H9 (cell line): ENCODE data around the gene DPP6. TPM values are rescaled to one million over a fixed set of nuclear protein-coding genes. Genes with fewer than 3 reads are reported as not detected.

Experiments used
- DNase-seq: peaks from one replicate; pipeline ENCODE4 v3.0.0-alpha.2; 2017
- H2AFZ ChIP-seq: one replicate; pipeline ENCODE4 v1.6.1; 2013; ENCODE audit warnings: mild to moderate bottlenecking, low read length, control low read depth, moderate library complexity
- H2AK5ac ChIP-seq: 2 replicates; pipeline ENCODE4 v1.6.1; 2013; ENCODE audit warnings: low read length, control low read depth, mixed read lengths; ENCODE audit not compliant: insufficient read length
- H2BK120ac ChIP-seq: one replicate; pipeline ENCODE4 v1.6.1; 2013; ENCODE audit warnings: low read depth, mild to moderate bottlenecking, low read length, control low read depth, inconsistent platforms; ENCODE audit not compliant: poor library complexity, severe bottlenecking
- H2BK12ac ChIP-seq: 2 replicates; pipeline ENCODE4 v1.6.1; 2013; ENCODE audit warnings: low read length, control low read depth, mixed read lengths, low read depth; ENCODE audit not compliant: insufficient read length
- H2BK15ac ChIP-seq: 2 replicates; pipeline ENCODE4 v1.6.1; 2013; ENCODE audit warnings: low read depth, low read length, control low read depth
- H2BK20ac ChIP-seq: one replicate; pipeline ENCODE4 v1.6.1; 2013; ENCODE audit warnings: low read depth, mild to moderate bottlenecking, low read length, control low read depth, inconsistent platforms; ENCODE audit not compliant: poor library complexity, severe bottlenecking
- H2BK5ac ChIP-seq: 2 replicates; pipeline ENCODE4 v1.6.1; 2013; ENCODE audit warnings: low read length, control low read depth, mixed read lengths; ENCODE audit not compliant: insufficient read length
- H3K14ac ChIP-seq: 2 replicates; pipeline ENCODE4 v1.6.1; 2013; ENCODE audit warnings: low read length, control low read depth; ENCODE audit not compliant: insufficient read depth
- H3K18ac ChIP-seq: 2 replicates; pipeline ENCODE4 v1.6.1; 2013; ENCODE audit warnings: low read depth, mild to moderate bottlenecking, mixed read lengths, low read length, control low read depth; ENCODE audit not compliant: insufficient read length
- H3K23ac ChIP-seq: 2 replicates; pipeline ENCODE4 v1.6.1; 2013; ENCODE audit warnings: low read length, control low read depth, mixed read lengths, low read depth; ENCODE audit not compliant: insufficient read length
- H3K23me2 ChIP-seq: 2 replicates; pipeline ENCODE4 v1.6.1; 2013; ENCODE audit warnings: low read depth, mild to moderate bottlenecking, mixed read lengths, low read length, control low read depth; ENCODE audit not compliant: insufficient read length, poor library complexity, severe bottlenecking
- H3K27ac ChIP-seq: 2 replicates; pipeline ENCODE4 v1.5.1; 2013; ENCODE audit warnings: low read length, control low read depth, mixed read lengths, low read depth; ENCODE audit not compliant: insufficient read length
- H3K27me3 ChIP-seq: 2 replicates; pipeline ENCODE4 v1.6.1; 2013; ENCODE audit warnings: low read length, control low read depth, inconsistent platforms; ENCODE audit not compliant: insufficient read depth
- H3K4ac ChIP-seq: 2 replicates; pipeline ENCODE4 v1.6.1; 2013; ENCODE audit warnings: low read depth, mild to moderate bottlenecking, control low read depth, inconsistent platforms, low read length, moderate library complexity
- H3K4me1 ChIP-seq: 2 replicates; pipeline ENCODE4 v1.6.1; 2013; ENCODE audit warnings: low read length, control low read depth, inconsistent platforms; ENCODE audit not compliant: insufficient read depth
- H3K4me2 ChIP-seq: 2 replicates; pipeline ENCODE4 v1.6.1; 2013; ENCODE audit warnings: low read length, control low read depth, mixed read lengths; ENCODE audit not compliant: insufficient read length, insufficient read depth
- H3K56ac ChIP-seq: 2 replicates; pipeline ENCODE4 v1.6.1; 2013; ENCODE audit warnings: low read depth, mild to moderate bottlenecking, mixed read lengths, low read length, control low read depth; ENCODE audit not compliant: insufficient read length
- H3K79me1 ChIP-seq: 2 replicates; pipeline ENCODE4 v1.6.1; 2013; ENCODE audit warnings: low read depth, mild to moderate bottlenecking, moderate library complexity, low read length, control low read depth, inconsistent platforms; ENCODE audit not compliant: insufficient read depth, poor library complexity, severe bottlenecking
- H3K79me2 ChIP-seq: 2 replicates; pipeline ENCODE4 v1.6.1; 2013; ENCODE audit warnings: low read length, control low read depth, inconsistent platforms; ENCODE audit not compliant: insufficient read depth
- H3K9ac ChIP-seq: 2 replicates; pipeline ENCODE4 v1.6.1; 2013; ENCODE audit warnings: low read length, control low read depth, mixed read lengths; ENCODE audit not compliant: insufficient read length; ENCODE audit errors: extremely low read depth
- H3K9me3 ChIP-seq: one replicate; pipeline ENCODE4 v1.6.1; 2013; ENCODE audit warnings: low read depth, low read length, inconsistent platforms; ENCODE audit not compliant: control insufficient read depth
- H3T11ph ChIP-seq: one replicate; pipeline ENCODE4 v1.6.1; 2013; ENCODE audit warnings: mild to moderate bottlenecking, low read length, control low read depth, inconsistent platforms
- H4K20me1 ChIP-seq: one replicate; pipeline ENCODE4 v1.6.1; 2013; ENCODE audit not compliant: control insufficient read depth, insufficient read length, insufficient read depth
- H4K5ac ChIP-seq: 2 replicates; pipeline ENCODE4 v1.6.1; 2013; ENCODE audit warnings: low read depth, mild to moderate bottlenecking, mixed read lengths, low read length, control low read depth; ENCODE audit not compliant: insufficient read length
- H4K8ac ChIP-seq: replicated peaks from 2 replicates; pipeline ENCODE4 v1.6.1; 2013; ENCODE audit warnings: low read length, control low read depth, mixed read lengths, low read depth; ENCODE audit not compliant: insufficient read length
- H4K91ac ChIP-seq: 2 replicates; pipeline ENCODE4 v1.6.1; 2013; ENCODE audit warnings: low read depth, mild to moderate bottlenecking, moderate library complexity, mixed read lengths, low read length, control low read depth; ENCODE audit not compliant: insufficient read length
- H3K27ac Mint-ChIP-seq, 3 experiments: 2 replicates in 2 of 3; 3 replicates in 1 of 3; pipeline ENCODE4 v1.8.0; 2020 to 2021; ENCODE audit warnings: mixed read lengths in 3 of 3, mild to moderate bottlenecking in 1 of 3, moderate library complexity in 1 of 3
- H3K27me3 Mint-ChIP-seq: 2 replicates; pipeline ENCODE4 v1.8.0; 2021; ENCODE audit warnings: low read depth, mild to moderate bottlenecking, moderate library complexity, mixed read lengths
- H3K36me3 Mint-ChIP-seq, 3 experiments: 2 replicates in 2 of 3; 3 replicates in 1 of 3; pipeline ENCODE4 v1.8.0; 2020 to 2021; ENCODE audit warnings: low read depth in 3 of 3, mixed read lengths in 3 of 3; ENCODE audit not compliant: insufficient read depth in 1 of 3
- H3K4me1 Mint-ChIP-seq, 2 experiments: 2 replicates each; pipeline ENCODE4 v1.8.0; 2020; ENCODE audit warnings: mixed read lengths in 2 of 2
- H3K4me3 Mint-ChIP-seq, 2 experiments: 2 replicates in 1 of 2; 3 replicates in 1 of 2; pipeline ENCODE4 v1.8.0; 2020 to 2021; ENCODE audit warnings: mild to moderate bottlenecking in 2 of 2, mixed read lengths in 2 of 2, moderate library complexity in 1 of 2
- H3K9me3 Mint-ChIP-seq, 2 experiments: 2 replicates in 1 of 2; 3 replicates in 1 of 2; pipeline ENCODE4 v1.8.0; 2020; ENCODE audit warnings: mild to moderate bottlenecking in 2 of 2, mixed read lengths in 2 of 2, moderate library complexity in 1 of 2
- CTCF ChIP-seq: fragments of 200-600 bp; sonication (generic); conservative IDR thresholded peaks from 3 replicates; pipeline ENCODE4 v1.8.0; 2021; ENCODE audit warnings: antibody characterized with exemption, mild to moderate bottlenecking
- WGBS: extraction: QIAGEN DNeasy Blood & Tissue Kit; methylation state at CpG from one replicate; pipeline ENCODE4 v1.1.7; 2013; ENCODE audit warnings: missing lambda C conversion rate, low lambda C conversion rate, mixed read lengths; ENCODE audit not compliant: insufficient read length; ENCODE audit errors: extremely low coverage; 5-methylcytosine and 5-hydroxymethylcytosine counted together
- total RNA-seq: library from RNA; stranded (reverse); gene quantifications from 2 replicates; pipeline ENCODE4 v1.2.1, GENCODE V29; 2021

The DPP6 gene
- total RNA-seq, 1 experiment from 2014 or later, result 4.5 TPM

DNA sequence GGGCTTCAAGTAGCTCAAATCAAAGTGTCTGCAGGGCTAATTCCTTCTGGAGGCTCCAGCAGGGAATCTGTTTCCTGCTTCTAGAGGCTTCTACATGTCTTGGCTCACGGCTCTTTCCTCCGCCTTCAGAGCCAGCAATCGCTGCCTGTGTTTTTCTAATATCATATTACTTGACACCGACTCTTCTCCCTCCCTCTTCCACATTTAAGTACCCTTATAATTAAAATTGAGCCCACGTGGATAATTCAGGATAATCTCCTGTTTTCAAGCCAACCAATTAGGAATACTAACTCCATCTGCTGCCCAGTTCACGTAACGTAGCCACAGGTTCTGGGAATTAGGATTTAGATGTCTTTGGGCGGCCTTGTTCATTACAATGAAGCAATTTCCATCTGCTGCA, 372.2 kb downstream of the DPP6 start:
- Histone ChIP-seq H2BK120ac (no peak overlapping the region), H3K4me1 (no peaks in the 10 kb centered on the region; the same call in 1 of the 2 replicates), H3K23ac (no peak overlapping the region), H3K9ac (no peak overlapping the region), H4K5ac (no peak overlapping the region), H2BK15ac (no peak overlapping the region), H3K79me1 (no peaks in the 10 kb centered on the region), H2BK12ac (no peak overlapping the region), H3T11ph (no peak overlapping the region), H4K91ac (no peak overlapping the region), H3K18ac (no peak overlapping the region), H4K8ac (no peak overlapping the region), H2AFZ (no peak overlapping the region), H3K56ac (no peak overlapping the region), H3K27me3 (no peaks in the 10 kb centered on the region), H2AK5ac (no peak overlapping the region), H2BK5ac (no peak overlapping the region), H4K20me1 (no peaks in the 10 kb centered on the region), H3K27ac (no peak overlapping the region), H3K9me3 (no peaks in the 10 kb centered on the region), H2BK20ac (no peak overlapping the region), H3K79me2 (no peaks in the 10 kb centered on the region), H3K23me2 (no peaks in the 10 kb centered on the region), H3K14ac (no peak overlapping the region), H3K4me2 (no peak overlapping the region), H3K4ac (no peak overlapping the region)
- Mint-ChIP-seq H3K36me3 (peaks cover 0 to 3% (median 0%) of the 10 kb centered on the region in 3 experiments; a peak in 1 of 7 replicates), H3K27me3 (no peaks in the 10 kb centered on the region), H3K4me3 (no peak overlapping the region), H3K27ac (no peak overlapping the region; a peak in 1 of 7 replicates), H3K9me3 (no peaks in the 10 kb centered on the region), H3K4me1 (peaks cover 9 to 11% of the 10 kb centered on the region in 2 experiments; a peak in 3 of 4 replicates)
- no peak for DNase-seq
- TF ChIP-seq CTCF, result no peak
- WGBS, result no CpG with 5 or more reads among the region's 8 CpGs
